Heart left ventricle (tissue), 16 donors: Measurements from ENCODE around the gene FNBP1. TPM values are rescaled to one million over a fixed set of nuclear protein-coding genes. Genes with fewer than 3 reads are reported as not detected.
A peak's percentile ranks its signal among the peaks of the same experiment; 100 is the strongest.

Experiments
- ATAC-seq, 4 donors: fragments of 200-7000 bp; cut with Tn5 transposase; one replicate each; pipeline ENCODE4 v1.9.1; 2020 to 2022; ENCODE audit warnings: moderate library complexity in 4 of 4, mild to moderate bottlenecking in 3 of 4, moderate number of reproducible peaks in 1 of 4
- DNase-seq, 5 donors: peaks; one replicate each; pipeline ENCODE4 v3.0.0-alpha.2; 2020
- H3K27ac ChIP-seq, 12 donors: fragments of 200-600 bp; sonication (generic) in 4 of 12; one replicate each; pipeline versions ENCODE4 v1.5.0 to v1.8.0; 2016 to 2022; ENCODE audit warnings: mild to moderate bottlenecking in 2 of 12
- H3K27me3 ChIP-seq, 9 donors: fragments of 200-600 bp; sonication (generic) in 2 of 9; one replicate each; pipeline versions ENCODE4 v1.5.1 to v1.8.0; 2016 to 2022; ENCODE audit warnings: mild to moderate bottlenecking in 3 of 9
- H3K36me3 ChIP-seq, 9 donors: fragments of 200-600 bp; sonication (generic) in 2 of 9; one replicate each; pipeline versions ENCODE4 v1.5.0 to v1.8.0; 2018 to 2022; ENCODE audit warnings: mild to moderate bottlenecking in 2 of 9
- H3K4me1 ChIP-seq, 12 donors: fragments of 200-600 bp; sonication (generic) in 4 of 12; one replicate each; pipeline versions ENCODE4 v1.5.0 to v1.8.0; 2016 to 2022; ENCODE audit warnings: mild to moderate bottlenecking in 3 of 12
- H3K4me3 ChIP-seq, 12 donors: fragments of 200-600 bp; sonication (generic) in 4 of 12; one replicate each; pipeline versions ENCODE4 v1.5.0 to v1.8.0; 2017 to 2022; ENCODE audit warnings: mild to moderate bottlenecking in 9 of 12, moderate library complexity in 4 of 12
- H3K9me3 ChIP-seq, 12 donors: fragments of 200-600 bp; sonication (generic) in 4 of 12; one replicate each; pipeline versions ENCODE4 v1.5.0 to v1.8.0; 2016 to 2022; ENCODE audit warnings: mild to moderate bottlenecking in 1 of 12
- CTCF ChIP-seq, 12 donors: fragments of 200-600 bp; sonication (generic) in 4 of 12; IDR thresholded peaks; one replicate each; pipeline versions ENCODE4 v1.5.0 to v1.8.0; 2018 to 2022; ENCODE audit warnings: antibody characterized with exemption in 12 of 12, mild to moderate bottlenecking in 5 of 12
- POLR2A ChIP-seq, 2 donors: fragments of 450-650 bp; IDR thresholded peaks; one replicate each; pipeline ENCODE4 v1.6.1; 2017; ENCODE audit warnings: antibody characterized with exemption in 2 of 2, mild to moderate bottlenecking in 2 of 2, moderate library complexity in 2 of 2
- WGBS, 4 donors: extraction: QIAGEN DNeasy Blood & Tissue Kit in 2 of 4; methylation state at CpG; one replicate each; pipeline versions ENCODE4 v1.1.5 to v1.1.7; 2013 to 2018; 5-methylcytosine and 5-hydroxymethylcytosine counted together
- intact Hi-C, 10 donors: fragments of 100-400 bp; cut with DNase I; formaldehyde crosslinking; loops; one replicate each; pipeline versions ENCODE4 v1.11.1 to v1.14.2; 2022
- polyA plus RNA-seq, 2 donors: library from polyadenylated mRNA; stranded (reverse); fragments of 200-250 nt; gene quantifications; one replicate each; pipeline ENCODE4 v1.2.3, GENCODE V29; 2013
- total RNA-seq, 9 donors: library from RNA; depleted of rRNA in 2 of 9; stranded (reverse); fragments of >200 nt in 2 of 9; fragmentation: NEBNext Ultra II Directional in 3 of 9; extraction: Animal tissue kit (Norgen Biotek cat#: 25700) in 3 of 9; gene quantifications; one replicate each; pipeline versions ENCODE4 v1.1.0 to v1.2.4, GENCODE V29; 2016 to 2023
- donor health status: ischemic (EF 13 %, LVEDD 7.1; RV severe dilation, severe dysfunction).
- donor health status: healthy with polysubstance abuse.
- donor health status: DM: no; HTN: yes; CAD: no.
- donor health status: DM: no; HTN: no; CAD: no.
- donor health status: ischemic (EF 25% LVEDD 6.9; RV normal size, moderate dysfunction).
- donor health status: ischemic (EF 25% LVEDD 5.7; RV mildly dilated, moderate dysfunction).
- donor health status: healthy.
- donor health status: DM: yes; HTN: yes; CAD: no.
- donor health status: ischemic (EF 35%, LVEDD 5.7; RV mildly dilated, moderate dysfunction).
- donor health status: nonischemic (EF 11% LVEDD 7.7; RV severe dilation, severe dysfunction).
- donor health status: DM: yes; HTN: yes; CAD: no.
- donor health status: PGD.
- donor health status: ischemic (EF 29% LVEDD 5.4; RV normal size, mild dysfunction).
- donor health status: nonischemic (EF 23%, LVEDD 6.1; RV moderate dilation, normal function).

The FNBP1 gene
- total and polyA plus RNA-seq, 11 donors = 6.9 to 47.3 (median 24.1) TPM

DNA sequence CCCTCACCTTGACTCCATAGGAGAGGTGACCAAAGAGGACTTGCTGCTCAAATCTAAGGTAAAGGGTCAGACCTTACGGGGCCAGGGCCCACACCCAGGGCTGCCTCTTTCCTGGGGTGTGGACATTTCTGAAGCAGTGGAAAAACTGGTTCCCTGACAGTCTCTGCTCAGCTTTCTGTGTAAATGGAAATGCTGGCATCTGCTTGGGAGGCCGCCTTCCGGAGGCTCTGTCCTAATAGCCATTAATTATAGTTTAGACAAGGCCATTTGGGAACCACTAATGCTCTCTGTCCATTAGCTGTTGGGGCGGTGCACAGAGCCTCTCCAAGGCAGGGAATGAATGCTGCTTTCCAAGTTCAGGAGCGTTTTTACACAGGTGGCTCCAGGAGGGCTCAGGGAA is 190.4 kb downstream of the FNBP1 start:
- H3K4me1 ChIP-seq = no peaks in the 10 kb centered on the region
- intact Hi-C loops = no loop called here
- no peaks in the 10 kb centered on the region for H3K27me3 ChIP-seq
- no peak for DNase-seq
- peaks cover 0 to 76% (median 72%) of the 10 kb centered on the region in 9 donors for H3K36me3 ChIP-seq
- ATAC-seq = no peak
- WGBS, 4 donors = 76 to 90% (median 81%) methylated on average over 3 to 5 of the region's 5 CpGs
- H3K9me3 ChIP-seq = no peaks in the 10 kb centered on the region
- H3K4me3 ChIP-seq = no peak overlapping the region
- H3K27ac ChIP-seq = no peak overlapping the region
- TF ChIP-seq POLR2A (IDR thresholded peaks at IDR 0.05) = no peak
- TF ChIP-seq CTCF (IDR thresholded peaks at IDR 0.05) = no peak

GRCh38 chr9:129851821-129852220 is 191.2 kb downstream of the FNBP1 start:
- Histone ChIP-seq H3K27me3 (no peaks in the 10 kb centered on the region), H3K4me1 (no peaks in the 10 kb centered on the region), H3K27ac (no peak overlapping the region), H3K4me3 (no peak overlapping the region), H3K36me3 (peaks cover 0 to 69% (median 65%) of the 10 kb centered on the region in 9 donors), H3K9me3 (no peaks in the 10 kb centered on the region)
- TF ChIP-seq CTCF (IDR thresholded peaks at IDR 0.05) (no peak), POLR2A (IDR thresholded peaks at IDR 0.05) (no peak)
- no peak for ATAC-seq
- intact Hi-C loops = no loop called here
- WGBS, 4 donors = 69 to 90% (median 84%) methylated on average over 5 of the region's 5 CpGs
- DNase-seq = no peak

- intact Hi-C loops = no loop called here
- Histone ChIP-seq H3K4me3 (no peak overlapping the region), H3K27me3 (no peaks in the 10 kb centered on the region), H3K4me1 (no peaks in the 10 kb centered on the region), H3K9me3 (no peaks in the 10 kb centered on the region), H3K36me3 (peaks cover 0 to 62% (median 56%) of the 10 kb centered on the region in 9 donors), H3K27ac (peak overlapping the region in 1 of 12 donors; percentile 55)
- no peak for ATAC-seq
- TF ChIP-seq POLR2A (IDR thresholded peaks at IDR 0.05) = no peak
- no peak for TF ChIP-seq CTCF (IDR thresholded peaks at IDR 0.05)
- 90 to 92% (median 92%) methylated on average over 6 of the region's 6 CpGs for WGBS, 4 donors
- DNase-seq = no peak
Measured at GRCh38 chr9:129850821-129851550, 192.0 kb downstream of the FNBP1 start.

GRCh38 chr9:129849901-129850300 is 193.1 kb downstream of the FNBP1 start:
- Histone ChIP-seq H3K9me3 (no peaks in the 10 kb centered on the region), H3K36me3 (peaks cover 0 to 53% (median 49%) of the 10 kb centered on the region in 9 donors), H3K4me3 (no peak overlapping the region), H3K27ac (peak overlapping the region in 1 of 12 donors; percentile 55), H3K4me1 (peaks cover 0 to 6% (median 0%) of the 10 kb centered on the region in 12 donors), H3K27me3 (no peaks in the 10 kb centered on the region)
- 74 to 77% (median 76%) methylated on average over 6 of the region's 6 CpGs for WGBS, 4 donors
- ATAC-seq (no peak), DNase-seq (no peak)
- TF ChIP-seq CTCF (IDR thresholded peaks at IDR 0.05) (no peak), POLR2A (IDR thresholded peaks at IDR 0.05) (no peak)
- intact Hi-C loops = no loop called here
